ENCODE data around the gene SH2D3C.

Gene SH2D3C

DNA sequence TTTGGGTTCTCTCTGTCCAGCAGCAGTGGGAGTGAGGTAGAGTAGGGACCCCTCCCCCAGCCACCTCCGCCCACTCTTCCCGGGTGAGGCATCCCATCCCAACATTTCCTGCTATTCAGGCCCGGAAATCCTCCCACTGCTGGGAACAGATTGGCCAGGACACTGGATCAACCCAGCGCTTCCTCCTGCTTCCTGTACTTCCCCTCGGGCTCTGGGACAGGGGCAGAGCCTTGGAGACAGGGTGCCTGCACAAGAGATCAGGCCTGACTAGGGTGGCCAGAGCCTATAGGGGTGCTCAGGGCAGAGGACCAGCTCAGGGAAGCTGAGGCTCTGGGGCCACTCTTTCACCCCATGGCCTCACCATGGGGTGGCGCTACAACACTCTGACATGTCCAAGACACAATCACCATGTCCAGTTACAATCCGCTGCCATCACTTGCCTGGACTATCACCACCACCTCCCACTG lies 14.5 kb downstream of the SH2D3C start:
- ChIA-PET CTCF (interaction anchor here (0.6 to 2.3 kb wide), 16 partner anchors 17 to 333 kb away, joined by 3 to 12 read pairs (median 4); partner anchors contain the start of genes CDK9 and TOR2A), POLR2A (interaction anchor here (0.9 kb wide), 1 partner anchor 29 kb away, joined by 3 read pairs; no protein-coding TSS in a partner anchor)
- no peak for TF ChIP-seq GFI1B (tag by site-specific recombination; IDR thresholded peaks at IDR 0.05)
- TF ChIP-seq, protein P1, sequence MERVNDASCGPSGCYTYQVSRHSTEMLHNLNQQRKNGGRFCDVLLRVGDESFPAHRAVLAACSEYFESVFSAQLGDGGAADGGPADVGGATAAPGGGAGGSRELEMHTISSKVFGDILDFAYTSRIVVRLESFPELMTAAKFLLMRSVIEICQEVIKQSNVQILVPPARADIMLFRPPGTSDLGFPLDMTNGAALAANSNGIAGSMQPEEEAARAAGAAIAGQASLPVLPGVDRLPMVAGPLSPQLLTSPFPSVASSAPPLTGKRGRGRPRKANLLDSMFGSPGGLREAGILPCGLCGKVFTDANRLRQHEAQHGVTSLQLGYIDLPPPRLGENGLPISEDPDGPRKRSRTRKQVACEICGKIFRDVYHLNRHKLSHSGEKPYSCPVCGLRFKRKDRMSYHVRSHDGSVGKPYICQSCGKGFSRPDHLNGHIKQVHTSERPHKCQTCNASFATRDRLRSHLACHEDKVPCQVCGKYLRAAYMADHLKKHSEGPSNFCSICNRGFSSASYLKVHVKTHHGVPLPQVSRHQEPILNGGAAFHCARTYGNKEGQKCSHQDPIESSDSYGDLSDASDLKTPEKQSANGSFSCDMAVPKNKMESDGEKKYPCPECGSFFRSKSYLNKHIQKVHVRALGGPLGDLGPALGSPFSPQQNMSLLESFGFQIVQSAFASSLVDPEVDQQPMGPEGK (tag by site-specific recombination; IDR thresholded peaks at IDR 0.05) = no peak
- TF ChIP-seq, protein P2, sequence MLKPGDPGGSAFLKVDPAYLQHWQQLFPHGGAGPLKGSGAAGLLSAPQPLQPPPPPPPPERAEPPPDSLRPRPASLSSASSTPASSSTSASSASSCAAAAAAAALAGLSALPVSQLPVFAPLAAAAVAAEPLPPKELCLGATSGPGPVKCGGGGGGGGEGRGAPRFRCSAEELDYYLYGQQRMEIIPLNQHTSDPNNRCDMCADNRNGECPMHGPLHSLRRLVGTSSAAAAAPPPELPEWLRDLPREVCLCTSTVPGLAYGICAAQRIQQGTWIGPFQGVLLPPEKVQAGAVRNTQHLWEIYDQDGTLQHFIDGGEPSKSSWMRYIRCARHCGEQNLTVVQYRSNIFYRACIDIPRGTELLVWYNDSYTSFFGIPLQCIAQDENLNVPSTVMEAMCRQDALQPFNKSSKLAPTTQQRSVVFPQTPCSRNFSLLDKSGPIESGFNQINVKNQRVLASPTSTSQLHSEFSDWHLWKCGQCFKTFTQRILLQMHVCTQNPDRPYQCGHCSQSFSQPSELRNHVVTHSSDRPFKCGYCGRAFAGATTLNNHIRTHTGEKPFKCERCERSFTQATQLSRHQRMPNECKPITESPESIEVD (tag by site-specific recombination; IDR thresholded peaks at IDR 0.05) = no peak
- peak; percentile 53; the same call in 1 of the 2 replicates for TF ChIP-seq EGR2 (tag by site-specific recombination; IDR thresholded peaks at IDR 0.05; ENCODE audit: low read depth)
- TF ChIP-seq, protein P3, sequence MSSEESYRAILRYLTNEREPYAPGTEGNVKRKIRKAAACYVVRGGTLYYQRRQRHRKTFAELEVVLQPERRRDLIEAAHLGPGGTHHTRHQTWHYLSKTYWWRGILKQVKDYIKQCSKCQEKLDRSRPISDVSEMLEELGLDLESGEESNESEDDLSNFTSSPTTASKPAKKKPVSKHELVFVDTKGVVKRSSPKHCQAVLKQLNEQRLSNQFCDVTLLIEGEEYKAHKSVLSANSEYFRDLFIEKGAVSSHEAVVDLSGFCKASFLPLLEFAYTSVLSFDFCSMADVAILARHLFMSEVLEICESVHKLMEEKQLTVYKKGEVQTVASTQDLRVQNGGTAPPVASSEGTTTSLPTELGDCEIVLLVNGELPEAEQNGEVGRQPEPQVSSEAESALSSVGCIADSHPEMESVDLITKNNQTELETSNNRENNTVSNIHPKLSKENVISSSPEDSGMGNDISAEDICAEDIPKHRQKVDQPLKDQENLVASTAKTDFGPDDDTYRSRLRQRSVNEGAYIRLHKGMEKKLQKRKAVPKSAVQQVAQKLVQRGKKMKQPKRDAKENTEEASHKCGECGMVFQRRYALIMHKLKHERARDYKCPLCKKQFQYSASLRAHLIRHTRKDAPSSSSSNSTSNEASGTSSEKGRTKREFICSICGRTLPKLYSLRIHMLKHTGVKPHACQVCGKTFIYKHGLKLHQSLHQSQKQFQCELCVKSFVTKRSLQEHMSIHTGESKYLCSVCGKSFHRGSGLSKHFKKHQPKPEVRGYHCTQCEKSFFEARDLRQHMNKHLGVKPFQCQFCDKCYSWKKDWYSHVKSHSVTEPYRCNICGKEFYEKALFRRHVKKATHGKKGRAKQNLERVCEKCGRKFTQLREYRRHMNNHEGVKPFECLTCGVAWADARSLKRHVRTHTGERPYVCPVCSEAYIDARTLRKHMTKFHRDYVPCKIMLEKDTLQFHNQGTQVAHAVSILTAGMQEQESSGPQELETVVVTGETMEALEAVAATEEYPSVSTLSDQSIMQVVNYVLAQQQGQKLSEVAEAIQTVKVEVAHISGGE (tag by site-specific recombination; conservative IDR thresholded peaks at IDR 0.05; ENCODE audit: low read depth) = no peak
- TF ChIP-seq, protein P4, sequence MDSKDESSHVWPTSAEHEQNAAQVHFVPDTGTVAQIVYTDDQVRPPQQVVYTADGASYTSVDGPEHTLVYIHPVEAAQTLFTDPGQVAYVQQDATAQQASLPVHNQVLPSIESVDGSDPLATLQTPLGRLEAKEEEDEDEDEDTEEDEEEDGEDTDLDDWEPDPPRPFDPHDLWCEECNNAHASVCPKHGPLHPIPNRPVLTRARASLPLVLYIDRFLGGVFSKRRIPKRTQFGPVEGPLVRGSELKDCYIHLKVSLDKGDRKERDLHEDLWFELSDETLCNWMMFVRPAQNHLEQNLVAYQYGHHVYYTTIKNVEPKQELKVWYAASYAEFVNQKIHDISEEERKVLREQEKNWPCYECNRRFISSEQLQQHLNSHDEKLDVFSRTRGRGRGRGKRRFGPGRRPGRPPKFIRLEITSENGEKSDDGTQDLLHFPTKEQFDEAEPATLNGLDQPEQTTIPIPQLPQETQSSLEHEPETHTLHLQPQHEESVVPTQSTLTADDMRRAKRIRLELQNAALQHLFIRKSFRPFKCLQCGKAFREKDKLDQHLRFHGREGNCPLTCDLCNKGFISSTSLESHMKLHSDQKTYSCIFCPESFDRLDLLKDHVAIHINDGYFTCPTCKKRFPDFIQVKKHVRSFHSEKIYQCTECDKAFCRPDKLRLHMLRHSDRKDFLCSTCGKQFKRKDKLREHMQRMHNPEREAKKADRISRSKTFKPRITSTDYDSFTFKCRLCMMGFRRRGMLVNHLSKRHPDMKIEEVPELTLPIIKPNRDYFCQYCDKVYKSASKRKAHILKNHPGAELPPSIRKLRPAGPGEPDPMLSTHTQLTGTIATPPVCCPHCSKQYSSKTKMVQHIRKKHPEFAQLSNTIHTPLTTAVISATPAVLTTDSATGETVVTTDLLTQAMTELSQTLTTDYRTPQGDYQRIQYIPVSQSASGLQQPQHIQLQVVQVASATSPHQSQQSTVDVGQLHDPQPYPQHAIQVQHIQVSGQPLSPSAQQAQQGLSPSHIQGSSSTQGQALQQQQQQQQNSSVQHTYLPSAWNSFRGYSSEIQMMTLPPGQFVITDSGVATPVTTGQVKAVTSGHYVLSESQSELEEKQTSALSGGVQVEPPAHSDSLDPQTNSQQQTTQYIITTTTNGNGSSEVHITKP (tag by site-specific recombination; IDR thresholded peaks at IDR 0.05) = no peak
- TF ChIP-seq ZFHX2 (tag by site-specific recombination; conservative IDR thresholded peaks at IDR 0.05) = peak; percentile 59
- TF ChIP-seq SP2 (tag by site-specific recombination; IDR thresholded peaks at IDR 0.05) = peak; percentile 14; the same call in 1 of the 2 replicates
- Histone ChIP-seq H3K4me3 (ENCODE audit: low read depth, low read length) (no peak overlapping the region), H3K4me1 (ENCODE audit: control insufficient read depth, insufficient read depth, low read length) (no peaks in the 10 kb centered on the region), H3K27ac (ENCODE audit: extremely low read depth, low read depth, low read length) (no peak overlapping the region), H3K36me3 (ENCODE audit: control insufficient read depth in 2 of 2, insufficient read depth in 1 of 2, low read length in 2 of 2) (no peaks in the 10 kb centered on the region), H3K9me3 (ENCODE audit: control insufficient read depth, insufficient read depth, low read depth, low read length) (no peaks in the 10 kb centered on the region)

DNA sequence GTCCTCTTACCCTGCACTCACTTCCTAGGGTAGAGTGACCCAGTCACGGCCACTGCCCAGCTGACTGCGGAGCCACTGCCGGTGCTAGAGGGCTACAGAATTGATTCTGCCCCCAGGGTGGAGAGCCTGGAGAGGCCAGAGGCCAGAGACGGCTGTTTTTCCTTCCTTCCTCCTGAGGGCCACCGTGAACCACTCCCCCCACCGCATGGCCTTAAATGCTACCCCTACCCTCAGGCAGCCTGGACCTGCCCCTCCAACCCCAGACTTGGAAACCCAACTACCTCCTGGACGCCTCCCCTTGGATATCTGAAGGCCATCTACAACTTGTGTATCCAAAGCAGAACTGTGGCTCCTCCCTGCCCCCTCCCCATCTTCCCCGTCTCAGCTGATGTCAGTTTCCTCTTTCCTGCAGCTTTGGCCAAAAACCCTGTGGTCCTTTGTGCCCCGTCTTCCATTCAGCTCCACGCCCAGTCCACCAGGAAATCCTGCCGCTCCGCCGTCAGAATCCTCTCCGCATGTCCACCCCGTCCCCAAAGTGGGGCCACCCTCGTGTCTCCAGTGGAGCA lies 16.3 kb downstream of the SH2D3C start:
- CTCF ChIA-PET = interaction anchor here (0.9 to 2.3 kb wide), 2 partner anchors 23 to 28 kb away, joined by 3 to 12 read pairs; partner anchors contain the start of genes CDK9 and TOR2A
- no peak for TF ChIP-seq MEIS1 (CRISPR knock-in tag; IDR thresholded peaks at IDR 0.05; ENCODE audit: borderline replicate concordance)
- no peak for TF ChIP-seq REPIN1 (tag by site-specific recombination; IDR thresholded peaks at IDR 0.05; ENCODE audit: low read depth)
- TF ChIP-seq, protein P5, sequence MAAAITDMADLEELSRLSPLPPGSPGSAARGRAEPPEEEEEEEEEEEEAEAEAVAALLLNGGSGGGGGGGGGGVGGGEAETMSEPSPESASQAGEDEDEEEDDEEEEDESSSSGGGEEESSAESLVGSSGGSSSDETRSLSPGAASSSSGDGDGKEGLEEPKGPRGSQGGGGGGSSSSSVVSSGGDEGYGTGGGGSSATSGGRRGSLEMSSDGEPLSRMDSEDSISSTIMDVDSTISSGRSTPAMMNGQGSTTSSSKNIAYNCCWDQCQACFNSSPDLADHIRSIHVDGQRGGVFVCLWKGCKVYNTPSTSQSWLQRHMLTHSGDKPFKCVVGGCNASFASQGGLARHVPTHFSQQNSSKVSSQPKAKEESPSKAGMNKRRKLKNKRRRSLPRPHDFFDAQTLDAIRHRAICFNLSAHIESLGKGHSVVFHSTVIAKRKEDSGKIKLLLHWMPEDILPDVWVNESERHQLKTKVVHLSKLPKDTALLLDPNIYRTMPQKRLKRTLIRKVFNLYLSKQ (tag by site-specific recombination; IDR thresholded peaks at IDR 0.05; ENCODE audit: borderline replicate concordance) = no peak
- TF ChIP-seq, protein P6, sequence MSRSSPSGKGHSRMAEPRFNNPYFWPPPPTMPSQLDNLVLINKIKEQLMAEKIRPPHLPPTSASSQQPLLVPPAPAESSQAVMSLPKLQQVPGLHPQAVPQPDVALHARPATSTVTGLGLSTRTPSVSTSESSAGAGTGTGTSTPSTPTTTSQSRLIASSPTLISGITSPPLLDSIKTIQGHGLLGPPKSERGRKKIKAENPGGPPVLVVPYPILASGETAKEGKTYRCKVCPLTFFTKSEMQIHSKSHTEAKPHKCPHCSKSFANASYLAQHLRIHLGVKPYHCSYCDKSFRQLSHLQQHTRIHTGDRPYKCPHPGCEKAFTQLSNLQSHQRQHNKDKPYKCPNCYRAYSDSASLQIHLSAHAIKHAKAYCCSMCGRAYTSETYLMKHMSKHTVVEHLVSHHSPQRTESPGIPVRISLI (tag by site-specific recombination; IDR thresholded peaks at IDR 0.05) = no peak
- TF ChIP-seq KLF9 (tag by site-specific recombination; IDR thresholded peaks at IDR 0.05; ENCODE audit: low read depth) = no peak
- no peak for TF ChIP-seq GLI2 (tag by site-specific recombination; IDR thresholded peaks at IDR 0.05; ENCODE audit: borderline replicate concordance, low read depth)
- TF ChIP-seq ZNF571 (tag by site-specific recombination; IDR thresholded peaks at IDR 0.05) = no peak
- no peak for TF ChIP-seq ZNF324 (tag by site-specific recombination; IDR thresholded peaks at IDR 0.05)

More for the DNA sequence above, 16.3 kb downstream of the SH2D3C start:
- Histone ChIP-seq H3K9me3 (ENCODE audit: control insufficient read depth, insufficient read depth, low read depth, low read length) (no peaks in the 10 kb centered on the region), H3K36me3 (ENCODE audit: control insufficient read depth in 2 of 2, insufficient read depth in 1 of 2, low read length in 2 of 2) (no peaks in the 10 kb centered on the region), H3K4me3 (ENCODE audit: low read depth, low read length) (no peak overlapping the region), H3K27ac (ENCODE audit: extremely low read depth, low read depth, low read length) (no peak overlapping the region), H3K4me1 (ENCODE audit: control insufficient read depth, insufficient read depth, low read length) (no peaks in the 10 kb centered on the region)
- POLR2A ChIA-PET = interaction anchor here (2.1 kb wide), 1 partner anchor 9 kb away, joined by 7 read pairs; no protein-coding TSS in a partner anchor

Data from HEK293 (cell line).